Smooth muscle cell (in vitro differentiated cells): ENCODE data around the gene FOXF1. TPM values are rescaled to one million over a fixed set of nuclear protein-coding genes. Genes with fewer than 3 reads are reported as not detected.

ENCODE experiments used
- DNase-seq: peaks from one replicate; lab custom pipeline; 2025; ENCODE audit not compliant: unreplicated experiment; lab: John Stamatoyannopoulos, UW
- H2AFZ ChIP-seq: fragments of 200-600 bp; sonication (generic); 2 replicates; pipeline ENCODE4 v1.6.0; 2016; ENCODE audit warnings: antibody characterized with exemption, low read depth, mild to moderate bottlenecking
- H3F3A ChIP-seq: fragments of 200-600 bp; sonication (generic); 2 replicates; pipeline ENCODE4 v1.6.0; 2017; ENCODE audit warnings: antibody characterized with exemption, low read depth
- H3K27ac ChIP-seq: fragments of 200-600 bp; sonication (generic); 2 replicates; pipeline ENCODE4 v1.5.1; 2016; ENCODE audit warnings: low read depth, mild to moderate bottlenecking
- H3K27me3 ChIP-seq: fragments of 200-600 bp; sonication (generic); 2 replicates; pipeline ENCODE4 v1.6.1; 2016; ENCODE audit warnings: low read depth, mild to moderate bottlenecking
- H3K36me3 ChIP-seq: fragments of 200-600 bp; sonication (generic); 2 replicates; pipeline ENCODE4 v1.5.1; 2016; ENCODE audit warnings: low read depth
- H3K4me1 ChIP-seq: fragments of 200-600 bp; sonication (generic); 2 replicates; pipeline ENCODE4 v1.5.1; 2016; ENCODE audit warnings: low read depth
- H3K4me2 ChIP-seq: fragments of 200-600 bp; sonication (generic); 2 replicates; pipeline ENCODE4 v1.6.0; 2016; ENCODE audit warnings: mild to moderate bottlenecking
- H3K4me3 ChIP-seq: fragments of 200-600 bp; sonication (generic); 2 replicates; pipeline ENCODE4 v1.5.1; 2016; ENCODE audit warnings: mild to moderate bottlenecking
- H3K79me2 ChIP-seq: fragments of 200-600 bp; sonication (generic); 2 replicates; pipeline ENCODE4 v1.6.0; 2016; ENCODE audit warnings: low read depth, mild to moderate bottlenecking
- H3K9ac ChIP-seq: fragments of 200-600 bp; sonication (generic); 2 replicates; pipeline ENCODE4 v1.6.0; 2016; ENCODE audit warnings: low read depth
- H3K9me3 ChIP-seq: fragments of 200-600 bp; sonication (generic); replicated peaks from 2 replicates; pipeline ENCODE4 v1.5.1; 2016; ENCODE audit warnings: low read depth
- H4K20me1 ChIP-seq: fragments of 200-600 bp; sonication (generic); 2 replicates; pipeline ENCODE4 v1.6.0; 2016; ENCODE audit warnings: low read depth
- WGBS: methylation state at CpG from one replicate; pipeline ENCODE4 v1.1.7; 2016; ENCODE audit warnings: low lambda C conversion rate; 5-methylcytosine and 5-hydroxymethylcytosine counted together
- polyA plus RNA-seq: library from polyadenylated mRNA; unstranded; fragments of >200 nt; fragmentation: Nextera tagmentation; extraction: Ambion mirVana; gene quantifications from 2 replicates; pipeline ENCODE4 v1.2.1, GENCODE V29; 2016
- total RNA-seq: library from RNA; depleted of rRNA; stranded (reverse); fragments of >200 nt; gene quantifications from 2 replicates; pipeline ENCODE4 v1.2.3, GENCODE V29; 2014
- TF ChIP-seq, protein P1 (sequence below): fragments of 200-600 bp; sonication (generic); IDR thresholded peaks from 2 replicates; pipeline ENCODE4 v1.5.1; 2017; ENCODE audit warnings: borderline replicate concordance, mild to moderate bottlenecking, antibody characterized with exemption; ENCODE audit not compliant: insufficient read depth, poor library complexity, severe bottlenecking

The FOXF1 gene
- total and polyA plus RNA-seq, 2 experiments from 2014 or later, result 24.7 to 31.5 TPM

DNA sequence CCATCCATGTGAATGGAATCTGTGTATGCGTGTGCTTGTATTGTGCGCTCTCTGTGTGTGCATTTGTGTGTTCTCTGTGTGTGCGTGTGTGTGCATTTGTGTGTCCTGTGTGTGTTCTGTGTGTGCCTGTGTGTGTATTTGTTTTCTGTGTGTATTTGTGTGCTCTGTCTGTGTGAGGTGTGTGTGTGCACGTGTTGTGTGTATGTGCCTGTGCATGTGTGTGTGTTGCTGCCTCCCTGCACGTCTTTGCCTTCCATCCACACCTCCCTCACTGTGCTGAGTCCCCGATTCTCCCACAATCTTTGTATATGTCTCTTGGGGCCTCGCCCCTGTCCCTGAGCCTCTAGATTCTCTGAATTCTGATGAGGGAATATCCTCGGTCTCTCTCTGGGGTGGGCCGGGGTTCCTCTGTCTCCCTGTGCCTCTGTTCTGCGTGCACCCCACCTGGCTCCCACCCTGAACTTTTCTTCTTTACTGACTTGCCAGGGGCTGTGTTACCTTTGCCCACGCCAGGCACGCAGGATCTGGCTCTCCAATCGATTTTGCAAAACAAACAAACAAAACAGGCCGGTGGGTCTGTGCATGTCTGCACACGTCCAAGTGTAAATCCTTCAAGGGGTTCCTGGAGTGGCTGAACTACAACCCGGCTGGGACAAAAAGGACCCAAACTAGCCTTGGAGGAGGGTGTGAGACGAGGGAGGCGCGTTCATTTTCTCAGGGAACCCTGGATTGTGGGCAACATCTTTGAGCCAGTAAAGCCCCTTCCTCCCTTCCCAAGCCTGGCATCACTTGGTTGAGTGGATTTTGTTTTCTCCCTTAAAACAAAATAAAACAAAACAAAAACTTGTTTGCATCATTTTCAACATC is 8.1 kb upstream of the FOXF1 start:
- peaks cover 1% of the 10 kb centered on the region for H3F3A ChIP-seq
- no peak overlapping the region for H3K9ac ChIP-seq
- H2AFZ ChIP-seq, result no peak overlapping the region
- H3K4me2 ChIP-seq, result no peak overlapping the region
- H3K36me3 ChIP-seq, result no peaks in the 10 kb centered on the region
- H4K20me1 ChIP-seq, result peaks cover 3% of the 10 kb centered on the region
- peaks cover 25% of the 10 kb centered on the region for H3K4me1 ChIP-seq
- peaks cover 99% of the 10 kb centered on the region for H3K27me3 ChIP-seq
- H3K27ac ChIP-seq, result no peak overlapping the region
- no peak for DNase-seq
- TF ChIP-seq, protein P1, sequence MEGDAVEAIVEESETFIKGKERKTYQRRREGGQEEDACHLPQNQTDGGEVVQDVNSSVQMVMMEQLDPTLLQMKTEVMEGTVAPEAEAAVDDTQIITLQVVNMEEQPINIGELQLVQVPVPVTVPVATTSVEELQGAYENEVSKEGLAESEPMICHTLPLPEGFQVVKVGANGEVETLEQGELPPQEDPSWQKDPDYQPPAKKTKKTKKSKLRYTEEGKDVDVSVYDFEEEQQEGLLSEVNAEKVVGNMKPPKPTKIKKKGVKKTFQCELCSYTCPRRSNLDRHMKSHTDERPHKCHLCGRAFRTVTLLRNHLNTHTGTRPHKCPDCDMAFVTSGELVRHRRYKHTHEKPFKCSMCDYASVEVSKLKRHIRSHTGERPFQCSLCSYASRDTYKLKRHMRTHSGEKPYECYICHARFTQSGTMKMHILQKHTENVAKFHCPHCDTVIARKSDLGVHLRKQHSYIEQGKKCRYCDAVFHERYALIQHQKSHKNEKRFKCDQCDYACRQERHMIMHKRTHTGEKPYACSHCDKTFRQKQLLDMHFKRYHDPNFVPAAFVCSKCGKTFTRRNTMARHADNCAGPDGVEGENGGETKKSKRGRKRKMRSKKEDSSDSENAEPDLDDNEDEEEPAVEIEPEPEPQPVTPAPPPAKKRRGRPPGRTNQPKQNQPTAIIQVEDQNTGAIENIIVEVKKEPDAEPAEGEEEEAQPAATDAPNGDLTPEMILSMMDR, result no peak
- no peak overlapping the region for H3K4me3 ChIP-seq
- WGBS, result 39% methylated on average over 19 of the region's 19 CpGs
- no peaks in the 10 kb centered on the region for H3K79me2 ChIP-seq
- no peaks in the 10 kb centered on the region for H3K9me3 ChIP-seq

DNA sequence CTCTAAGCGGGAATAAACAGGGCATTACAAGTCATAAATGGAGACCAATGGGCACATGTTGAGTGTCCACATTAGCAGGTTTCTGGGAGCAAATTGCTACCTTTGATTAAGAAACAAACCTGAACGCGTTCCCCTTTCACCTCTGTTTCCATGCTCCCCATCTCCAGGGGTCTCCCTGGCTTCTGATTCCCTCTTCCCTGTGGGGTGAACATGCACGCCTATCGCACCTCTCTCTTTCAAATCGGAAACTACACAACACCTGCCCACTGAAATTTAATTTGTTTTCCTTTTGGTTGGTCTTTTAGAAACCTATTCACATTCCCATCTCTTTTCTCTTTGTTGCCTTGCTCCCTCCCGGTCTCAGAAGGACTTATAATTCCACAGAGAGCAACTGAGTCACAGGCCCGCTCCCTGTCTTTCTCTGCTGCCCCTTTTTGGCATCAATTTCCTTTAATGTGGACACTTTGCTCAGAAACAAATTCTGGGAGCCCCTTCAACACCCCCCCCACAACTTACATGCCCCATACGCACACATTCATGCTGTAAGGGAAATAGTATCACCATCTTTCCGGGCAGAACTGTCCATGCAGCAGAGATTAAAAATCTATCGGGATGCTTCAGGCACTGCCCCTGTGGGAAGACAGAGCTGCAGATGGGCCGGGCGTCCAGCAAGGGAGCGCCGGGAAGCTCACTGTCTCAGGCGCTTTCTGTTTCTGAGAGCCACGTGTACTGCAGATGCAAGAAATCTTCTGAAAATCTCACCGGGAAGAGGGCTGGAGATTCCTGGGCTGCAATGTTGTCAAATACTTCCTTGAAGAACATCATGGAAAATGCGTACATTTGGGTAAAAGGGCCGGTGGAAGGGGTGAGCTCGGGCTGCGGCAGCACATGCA is 7.2 kb upstream of the FOXF1 start:
- Histone ChIP-seq H3K9me3 (no peaks in the 10 kb centered on the region), H3K27ac (no peak overlapping the region), H3F3A (peaks cover 7% of the 10 kb centered on the region), H3K36me3 (no peaks in the 10 kb centered on the region), H3K27me3 (peaks cover 99% of the 10 kb centered on the region), H3K4me2 (peak overlapping the region; percentile 67), H3K9ac (no peak overlapping the region), H2AFZ (no peak overlapping the region), H3K79me2 (no peaks in the 10 kb centered on the region), H3K4me1 (peaks cover 22% of the 10 kb centered on the region), H3K4me3 (peak overlapping the region; percentile 27), H4K20me1 (peaks cover 3% of the 10 kb centered on the region)
- TF ChIP-seq, protein P1, result no peak
- no peak for DNase-seq
- WGBS, result 24% methylated on average over 22 of the region's 22 CpGs

DNA sequence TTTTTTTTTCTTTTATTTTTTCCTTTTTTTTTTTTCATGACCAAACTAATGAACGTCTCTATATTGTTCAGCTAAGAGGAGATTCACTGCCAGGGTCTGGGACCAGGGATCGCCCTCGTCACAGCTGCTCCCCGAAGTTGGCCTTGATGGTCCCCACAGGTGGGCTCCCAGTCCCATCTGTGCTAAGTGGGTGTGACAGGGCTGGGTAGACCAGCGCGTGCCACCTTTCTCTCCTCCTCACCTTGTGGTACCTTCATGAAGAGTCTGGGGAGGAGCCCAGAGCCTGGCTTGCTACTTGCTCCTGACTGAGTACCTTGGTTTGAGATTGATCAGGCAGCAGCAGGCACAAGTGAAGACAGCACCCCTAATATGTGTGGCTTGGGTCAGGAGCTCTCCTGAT is 6.5 kb upstream of the FOXF1 start:
- Histone ChIP-seq H4K20me1 (peaks cover 3% of the 10 kb centered on the region), H3K27ac (no peak overlapping the region), H3K79me2 (no peaks in the 10 kb centered on the region), H3K4me1 (peaks cover 17% of the 10 kb centered on the region), H3K4me3 (no peak overlapping the region), H3K27me3 (peaks cover 98% of the 10 kb centered on the region), H3K36me3 (no peaks in the 10 kb centered on the region), H3K9ac (no peak overlapping the region), H3K9me3 (no peaks in the 10 kb centered on the region), H3K4me2 (no peak overlapping the region), H3F3A (peaks cover 7% of the 10 kb centered on the region), H2AFZ (no peak overlapping the region)
- WGBS, result 27% methylated on average over 6 of the region's 6 CpGs
- TF ChIP-seq, protein P1, result no peak
- no peak for DNase-seq
